Measurements from ENCODE around the gene XDH.

XDH gene

DNA sequence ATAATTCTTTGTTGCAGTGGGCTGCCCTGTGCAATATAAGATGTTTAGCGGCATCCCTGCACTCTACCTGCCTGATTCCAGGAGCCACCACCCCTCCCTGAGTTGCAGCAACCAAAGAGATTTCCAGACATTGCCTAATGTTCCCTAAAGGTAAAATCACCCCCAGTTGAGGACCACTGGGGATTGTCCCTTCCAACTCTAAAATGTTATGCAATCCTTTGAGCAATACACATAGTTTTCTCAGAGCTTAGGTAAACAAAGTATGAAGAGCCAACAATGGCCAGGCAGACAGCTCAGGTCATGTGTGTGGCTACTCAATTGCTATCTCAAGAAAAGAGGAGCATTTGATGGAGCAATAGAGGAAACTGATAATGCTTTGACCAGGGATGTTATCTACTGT, 87.0 kb downstream of the XDH start:
- no peak for DNase-seq

DNA sequence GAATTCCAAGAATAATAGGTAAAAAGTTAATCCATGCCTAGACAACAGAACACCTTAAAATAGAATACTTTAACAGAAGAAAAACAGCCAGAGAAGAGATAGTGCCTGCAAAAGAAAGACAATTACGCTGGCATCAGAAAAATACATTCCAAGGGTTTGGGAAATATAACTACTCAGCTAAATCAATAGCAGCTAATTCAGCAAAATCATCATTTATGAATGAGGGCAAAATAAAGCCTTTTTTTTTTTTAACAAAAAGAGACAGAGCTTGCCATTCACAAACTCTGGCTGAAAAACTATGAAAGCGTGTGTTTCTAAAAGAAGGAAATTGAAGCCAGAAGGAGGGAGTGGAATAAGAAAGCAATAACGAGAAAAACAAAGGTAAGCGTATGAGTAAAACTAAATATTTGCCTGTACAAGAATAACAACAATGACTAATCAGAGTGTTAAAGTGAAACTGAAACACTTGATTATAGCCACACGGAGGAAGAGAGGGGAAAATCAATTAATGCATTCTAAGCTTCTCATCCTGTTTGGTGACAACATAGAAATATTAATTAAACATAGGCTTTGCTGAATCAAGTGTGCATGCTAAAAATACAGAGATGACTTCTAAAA, 90.4 kb downstream of the XDH start:
- no peak for DNase-seq

DNA sequence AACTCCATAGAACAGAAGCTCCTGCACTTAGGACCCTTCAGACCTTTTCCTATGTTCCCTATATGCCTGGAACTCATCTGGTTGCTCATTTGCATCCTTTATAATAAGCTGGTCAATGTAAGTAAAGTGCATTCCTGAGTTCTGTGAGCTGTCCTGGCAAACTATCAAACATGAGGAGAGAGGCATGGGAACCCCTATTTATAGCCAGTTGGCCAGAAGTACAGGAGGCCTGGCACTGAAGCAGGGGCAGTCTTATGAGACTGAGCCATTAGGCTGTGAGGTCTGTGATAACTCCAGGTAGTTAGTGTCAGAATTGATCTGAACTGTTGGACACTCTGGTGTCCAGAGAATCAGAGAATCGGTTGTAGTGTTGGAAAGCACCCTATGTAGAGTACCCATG, 92.2 kb downstream of the XDH start:
- no peak for DNase-seq

GRCh38 chr2:31319406-31320175, 95.0 kb downstream of the XDH start:
- peak; percentile 41 for DNase-seq

DNA sequence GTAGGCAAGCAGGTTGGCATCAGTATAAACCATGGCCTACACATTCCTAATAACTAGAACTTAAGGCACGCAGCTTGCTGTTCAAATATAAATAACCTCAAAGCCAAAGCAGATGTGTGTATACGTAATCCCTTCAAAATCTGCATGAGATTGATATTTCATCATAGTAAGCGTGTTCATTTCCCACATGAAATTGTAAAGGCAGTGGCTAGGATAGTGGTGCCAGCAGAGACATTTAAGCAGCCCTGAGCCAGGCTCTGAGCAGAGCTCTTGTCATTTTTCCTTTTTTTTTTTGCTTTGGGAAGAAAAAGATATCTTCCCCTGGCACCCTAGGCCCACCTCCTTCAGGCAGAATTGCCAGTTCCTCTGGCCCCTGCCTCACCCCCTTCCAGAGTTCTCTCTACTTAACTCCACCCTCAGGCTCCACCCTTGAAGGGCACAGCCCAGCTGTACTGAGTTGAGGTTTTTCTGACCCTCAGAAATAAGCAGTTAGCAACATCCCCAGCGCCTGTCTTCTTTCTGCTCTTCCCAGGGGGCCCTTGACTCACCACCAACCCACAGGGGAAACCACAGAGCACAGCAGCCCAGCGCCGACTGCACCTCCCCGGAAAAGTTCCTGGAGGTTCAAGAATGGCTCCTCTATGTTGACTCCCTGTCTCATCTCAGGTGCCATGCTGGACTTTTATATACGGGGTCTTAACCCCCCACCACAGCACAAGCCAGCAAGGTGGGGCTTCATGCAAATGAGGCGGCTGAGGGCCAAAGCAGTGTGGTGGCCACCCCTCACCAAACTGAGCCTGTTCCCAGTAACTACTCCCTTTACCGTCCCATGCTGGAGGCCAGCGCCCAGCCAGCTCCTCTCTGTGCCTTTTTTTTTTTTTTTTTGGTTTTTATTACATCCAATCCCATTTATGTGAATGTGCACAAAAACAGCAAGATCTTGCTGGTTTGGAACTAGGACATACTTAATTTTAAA, 95.9 kb downstream of the XDH start:
- peak; percentile 66 for DNase-seq

- DNase-seq, result no peak
Observed at GRCh38 chr2:31317396-31317795, 97.1 kb downstream of the XDH start.

- DNase-seq, result no peak
Observed at GRCh38 chr2:31314761-31315160, 99.8 kb downstream of the XDH start.

DNA sequence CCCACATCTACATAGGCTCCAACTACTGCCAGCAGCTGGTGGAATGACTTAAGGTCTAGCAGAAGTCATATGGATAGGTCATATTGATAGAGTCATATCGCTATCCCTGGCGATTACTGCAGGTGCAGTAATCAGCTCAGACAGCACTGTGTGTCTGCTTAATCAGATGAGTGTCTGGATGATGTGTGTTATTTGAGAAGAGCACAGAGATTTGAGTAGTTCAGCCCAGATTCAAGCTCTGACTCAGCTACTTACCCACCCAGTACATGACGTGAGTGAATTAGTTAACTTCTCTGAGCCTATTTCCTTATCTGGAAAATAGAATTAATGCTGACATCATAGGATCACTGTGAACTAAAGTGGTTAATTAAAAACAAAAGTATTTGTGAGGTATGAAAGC, 101.6 kb downstream of the XDH start:
- no peak for DNase-seq

GRCh38 chr2:31304816-31305215, 109.7 kb downstream of the XDH start:
- DNase-seq, result no peak

GRCh38 chr2:31302940-31303563, 111.5 kb downstream of the XDH start:
- no peak for DNase-seq

GRCh38 chr2:31300309-31300708, 114.2 kb downstream of the XDH start:
- DNase-seq, result no peak

- no peak for DNase-seq
Observed at GRCh38 chr2:31299547-31299946, 115.0 kb downstream of the XDH start.

DNA sequence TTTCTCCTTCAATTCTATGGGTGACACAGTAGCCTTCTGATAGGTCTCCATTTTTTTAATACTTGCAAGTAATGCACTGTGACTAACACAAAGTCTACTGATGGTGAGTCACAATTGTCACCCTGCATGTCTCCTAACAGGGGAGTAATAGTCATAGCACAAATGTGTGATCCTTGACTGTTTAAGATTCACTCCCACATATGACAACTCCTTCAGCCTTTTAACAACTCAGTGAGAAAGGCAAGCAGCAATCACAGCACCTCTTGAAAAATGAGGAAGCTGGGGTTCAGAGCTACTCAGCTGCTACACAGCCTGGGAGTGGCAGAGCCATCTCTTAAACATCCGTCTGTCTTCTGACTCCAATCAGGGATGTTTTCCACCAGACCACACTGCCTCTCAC, 116.8 kb downstream of the XDH start:
- no peak for DNase-seq

DNA sequence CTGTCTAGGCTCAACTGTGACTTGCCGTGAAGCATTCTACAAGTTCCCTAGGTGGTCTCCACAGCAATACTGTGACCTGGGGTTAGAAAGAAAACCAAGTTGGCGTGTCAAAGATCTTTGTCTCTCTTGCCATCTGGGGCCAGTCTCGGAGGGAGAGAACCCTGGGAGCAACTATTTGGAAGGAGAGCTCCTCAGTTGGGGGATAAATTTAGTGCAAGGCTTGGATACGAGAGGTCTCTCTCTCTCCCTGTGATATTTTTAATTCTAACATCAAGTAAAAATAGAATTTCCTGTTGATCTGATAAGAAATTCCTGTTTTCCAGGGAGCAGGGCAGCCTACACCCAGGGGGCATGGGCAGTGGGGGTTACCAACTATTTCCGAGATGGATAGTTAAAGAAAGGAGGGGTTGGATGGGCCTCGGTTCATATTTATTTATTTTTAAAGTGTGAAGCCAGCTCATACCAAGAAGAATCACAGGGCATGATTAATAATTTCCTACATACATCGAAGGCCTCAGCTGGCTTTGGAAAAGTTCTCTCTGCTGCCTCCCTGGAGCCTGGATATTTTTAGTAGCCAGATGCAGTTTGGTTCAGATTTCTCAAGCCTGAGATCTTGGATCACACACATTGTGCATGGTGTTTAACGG, 117.8 kb downstream of the XDH start:
- no peak for DNase-seq

- no peak for DNase-seq
Observed at GRCh38 chr2:31294196-31294595, 120.3 kb downstream of the XDH start.

DNA sequence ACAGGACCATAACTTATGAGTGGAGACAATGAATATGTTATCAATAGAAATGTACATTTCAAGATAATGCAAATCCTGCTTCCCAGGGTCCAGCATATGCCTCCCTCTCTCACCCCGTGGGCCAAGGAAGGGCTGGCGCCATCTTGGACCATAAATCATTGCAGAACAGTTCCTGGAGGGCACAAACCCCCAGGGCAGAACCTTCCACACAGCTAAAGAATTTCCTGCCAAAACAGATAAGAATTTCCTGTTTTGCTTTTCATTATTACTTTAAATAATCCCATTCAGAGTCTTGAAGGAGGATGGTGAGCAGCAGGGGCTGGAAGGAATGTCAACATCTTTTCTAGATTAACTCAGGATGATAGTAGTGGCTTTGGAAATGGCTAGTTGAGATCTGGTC, 126.9 kb downstream of the XDH start:
- DNase-seq, result no peak

DNA sequence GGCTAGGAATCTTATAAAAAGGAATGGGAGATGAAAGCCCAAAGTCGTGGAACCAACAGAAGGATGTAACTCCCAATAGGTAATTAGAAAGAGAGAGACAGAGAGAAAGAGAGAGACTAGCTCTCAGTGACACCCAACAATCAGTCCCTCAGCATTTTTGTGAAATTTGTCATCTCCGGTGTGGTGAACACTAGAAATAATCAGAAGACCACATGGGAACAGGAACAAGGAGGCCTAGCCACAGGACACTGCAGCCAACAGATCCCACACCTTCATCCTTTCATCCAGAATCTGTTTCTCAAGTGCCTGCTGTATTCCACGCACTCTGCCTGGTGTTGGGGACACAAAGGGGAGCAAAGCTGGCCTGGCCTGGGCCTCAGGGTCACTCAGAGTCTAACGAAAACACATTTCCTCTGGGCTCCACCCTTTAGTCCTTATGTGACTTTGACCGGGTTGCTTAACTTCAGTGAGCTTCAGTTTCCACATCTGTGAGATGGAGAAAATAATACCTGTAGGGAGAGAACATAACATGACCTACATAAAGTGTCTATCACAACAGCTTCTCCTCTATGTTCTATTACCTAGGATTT, 127.5 kb downstream of the XDH start:
- no peak for DNase-seq

GRCh38 chr2:31286230-31286629, 128.3 kb downstream of the XDH start:
- DNase-seq, result no peak
